Stimulated activated naive CD4-positive, alpha-beta T cell (primary cell): ENCODE data around the gene TBCD.
A peak's percentile ranks its signal among the peaks of the same experiment; 100 is the strongest.

Experiments used
- DNase-seq, 6 experiments: peaks; one replicate each; lab custom pipeline; 2025; lab: John Stamatoyannopoulos, UW

The TBCD gene

DNA sequence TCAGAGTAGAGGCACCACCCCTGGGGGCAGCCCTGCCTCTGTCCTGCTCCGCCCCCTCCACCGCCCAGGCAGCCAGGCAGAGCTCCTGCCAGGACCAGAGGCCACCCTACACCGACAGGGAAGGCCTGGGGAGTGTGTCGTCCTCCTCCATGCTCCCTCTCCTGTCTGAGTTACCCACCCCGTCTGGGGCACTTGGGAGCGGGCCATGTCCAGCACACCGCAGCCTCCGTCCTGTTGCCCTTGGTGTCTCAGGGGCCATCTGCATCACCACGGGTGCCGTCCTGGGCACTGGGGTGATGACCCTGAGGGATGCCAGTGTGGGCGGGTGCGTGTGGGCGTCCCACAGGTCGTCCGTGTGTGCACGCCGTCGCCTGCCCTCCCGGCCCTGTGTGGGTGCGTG, 153.3 kb downstream of the TBCD start:
- DNase-seq: no peak

DNA sequence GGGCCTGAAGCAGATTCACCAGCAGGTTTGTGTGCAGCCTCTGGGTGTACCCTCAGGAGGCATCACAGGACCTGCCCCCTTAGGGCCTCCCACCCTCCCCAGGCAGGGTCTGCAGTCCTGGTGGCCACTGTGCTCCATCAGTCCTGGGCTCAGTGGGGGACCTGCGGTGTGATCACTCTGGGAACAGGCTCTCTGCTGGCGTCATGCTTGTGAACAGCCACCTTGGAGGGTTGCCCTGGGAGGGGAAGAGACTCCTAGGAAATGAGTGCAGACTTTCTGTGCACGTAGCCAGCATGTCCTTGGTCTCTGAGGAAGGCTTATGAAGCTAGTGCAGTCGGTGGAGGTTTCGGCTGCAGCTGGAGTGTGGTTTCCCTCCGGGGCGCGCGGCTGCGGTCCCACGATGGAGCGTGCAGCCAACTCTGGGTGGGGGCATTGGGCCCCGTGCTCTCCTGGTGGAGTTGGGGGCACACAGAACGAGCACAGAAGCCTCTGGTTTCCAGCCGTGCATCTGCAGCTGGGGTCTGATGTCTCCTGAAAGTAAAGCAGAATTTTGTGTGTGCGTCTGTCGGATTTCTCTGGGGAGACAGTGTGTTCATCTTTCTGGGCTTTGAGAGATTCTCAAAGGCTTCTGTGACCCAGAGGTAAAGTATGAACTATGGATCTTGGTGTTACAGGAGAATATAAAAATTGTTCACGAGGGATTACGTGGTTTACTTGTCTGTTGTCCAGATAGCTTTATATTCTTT, 156.1 kb downstream of the TBCD start:
- no peak for DNase-seq

DNA sequence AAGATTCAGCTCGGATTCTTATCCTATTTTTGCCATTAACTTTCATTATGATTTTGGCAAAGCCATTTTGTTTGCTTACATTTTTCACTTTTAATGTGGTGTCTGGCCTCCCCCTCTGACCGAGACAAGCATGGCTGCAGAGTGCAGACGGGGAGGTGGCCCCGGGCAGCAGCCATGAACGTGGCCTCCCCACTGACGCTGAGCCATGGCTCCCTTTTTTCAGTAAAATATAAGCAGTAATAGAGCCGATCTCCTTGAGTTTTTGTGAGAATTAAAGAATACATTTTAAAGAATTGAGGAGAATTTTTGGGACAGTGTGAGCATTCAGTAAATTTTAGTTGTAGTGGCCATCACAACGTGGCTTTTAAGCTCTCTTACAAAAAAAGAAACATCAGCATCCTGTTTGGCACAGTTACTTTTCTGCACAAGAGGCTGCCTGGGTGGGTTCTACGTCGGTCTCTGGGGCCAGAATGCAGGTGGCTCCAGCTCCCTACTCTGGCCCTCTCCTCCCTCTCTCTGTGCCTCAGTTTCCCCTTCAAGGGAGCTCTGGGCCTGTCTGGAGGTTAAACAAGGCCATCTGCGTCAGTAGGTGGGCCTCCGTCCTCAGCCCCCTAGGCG, 156.8 kb downstream of the TBCD start:
- no peak for DNase-seq

DNA sequence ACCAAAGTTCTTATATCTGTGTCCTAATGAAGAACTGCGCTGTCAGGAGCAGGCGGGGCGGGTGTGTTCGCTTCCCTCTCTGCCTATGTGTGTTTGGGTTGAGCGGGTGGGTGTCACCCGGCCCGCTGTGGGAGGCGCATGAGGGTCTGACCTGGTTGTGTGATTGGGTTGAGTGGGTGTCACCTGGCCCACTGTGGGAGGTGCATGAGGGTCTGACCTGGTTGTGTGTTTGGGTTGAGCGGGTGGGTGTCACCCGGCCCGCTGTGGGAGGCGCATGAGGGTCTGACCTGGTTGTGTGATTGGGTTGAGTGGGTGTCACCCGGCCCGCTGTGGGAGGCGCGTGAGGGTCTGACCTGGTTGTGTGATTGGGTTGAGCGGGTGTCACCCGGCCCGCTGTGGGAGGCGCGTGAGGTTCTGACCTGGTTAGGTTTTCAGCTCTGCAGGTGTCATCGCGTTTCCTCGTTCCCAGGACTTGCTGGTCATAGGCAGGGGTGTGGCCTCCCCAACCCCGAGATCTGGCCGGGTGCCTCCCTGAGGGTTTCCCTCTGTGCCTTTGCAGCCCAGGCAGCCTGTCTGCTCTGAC, 157.5 kb downstream of the TBCD start:
- peak; percentile 20 to 67 (median 31) for DNase-seq

DNA sequence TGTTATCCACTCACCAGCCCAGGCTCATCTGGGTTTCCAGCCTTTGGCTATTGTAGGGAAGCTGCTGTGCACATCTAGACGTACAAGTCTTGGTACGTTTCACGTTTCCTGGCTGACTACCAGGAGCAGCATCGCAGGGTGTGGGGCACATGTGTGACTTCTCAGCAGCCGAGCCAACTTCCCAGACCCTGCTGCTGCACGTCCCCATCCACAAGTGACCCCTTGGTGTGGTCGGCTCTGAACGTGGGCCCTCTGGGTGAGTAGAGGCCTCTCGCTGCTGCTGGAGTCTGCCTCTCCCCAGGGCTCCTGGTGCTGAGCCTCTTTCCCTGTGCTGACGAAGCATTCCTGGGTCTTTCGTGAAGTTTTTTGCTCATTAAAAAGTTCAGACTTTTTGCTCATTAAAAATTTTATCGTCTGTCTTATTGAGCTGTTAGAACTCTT, 158.2 kb downstream of the TBCD start:
- no peak for DNase-seq

DNA sequence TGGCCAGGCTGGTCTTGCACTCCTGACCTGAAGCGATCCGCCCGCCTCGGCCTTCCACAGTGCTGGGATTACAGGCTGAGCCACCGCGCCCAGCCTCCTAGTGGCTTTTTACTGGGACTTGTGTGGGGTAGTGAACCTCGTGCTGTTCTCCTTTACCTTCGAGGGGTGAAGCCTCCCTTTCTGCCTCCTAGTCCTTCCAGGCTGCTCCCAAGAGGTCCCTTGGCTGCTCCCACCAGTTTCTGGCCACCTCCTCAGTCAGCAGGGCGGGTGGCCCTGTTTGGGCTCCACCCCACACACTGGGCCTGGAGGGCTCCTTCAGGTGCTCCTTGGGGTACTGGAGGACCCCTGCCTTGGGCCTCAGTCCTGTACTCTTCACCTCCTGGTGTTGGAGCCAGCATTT, 158.9 kb downstream of the TBCD start:
- no peak for DNase-seq

DNA sequence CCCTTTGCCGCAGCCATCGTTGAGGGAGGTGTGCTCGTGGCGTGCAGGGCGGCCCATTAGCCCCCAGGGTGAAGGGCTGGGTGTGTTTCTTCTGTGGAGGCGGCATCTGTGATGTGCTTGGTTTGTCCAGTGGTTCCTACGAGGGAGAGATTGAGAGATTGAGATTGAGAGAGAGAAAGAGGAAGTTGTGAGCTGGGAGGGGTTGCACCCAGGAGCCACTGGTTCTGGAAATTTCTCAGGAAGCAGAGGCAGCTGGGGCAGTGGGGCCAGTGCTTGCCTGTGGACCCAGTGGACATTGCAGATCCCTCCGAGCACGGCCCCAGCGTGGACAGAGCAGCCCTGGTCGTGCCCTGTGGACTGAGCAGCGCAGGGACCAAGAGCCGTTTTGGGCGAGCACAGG, 160.0 kb downstream of the TBCD start:
- DNase-seq: no peak

DNA sequence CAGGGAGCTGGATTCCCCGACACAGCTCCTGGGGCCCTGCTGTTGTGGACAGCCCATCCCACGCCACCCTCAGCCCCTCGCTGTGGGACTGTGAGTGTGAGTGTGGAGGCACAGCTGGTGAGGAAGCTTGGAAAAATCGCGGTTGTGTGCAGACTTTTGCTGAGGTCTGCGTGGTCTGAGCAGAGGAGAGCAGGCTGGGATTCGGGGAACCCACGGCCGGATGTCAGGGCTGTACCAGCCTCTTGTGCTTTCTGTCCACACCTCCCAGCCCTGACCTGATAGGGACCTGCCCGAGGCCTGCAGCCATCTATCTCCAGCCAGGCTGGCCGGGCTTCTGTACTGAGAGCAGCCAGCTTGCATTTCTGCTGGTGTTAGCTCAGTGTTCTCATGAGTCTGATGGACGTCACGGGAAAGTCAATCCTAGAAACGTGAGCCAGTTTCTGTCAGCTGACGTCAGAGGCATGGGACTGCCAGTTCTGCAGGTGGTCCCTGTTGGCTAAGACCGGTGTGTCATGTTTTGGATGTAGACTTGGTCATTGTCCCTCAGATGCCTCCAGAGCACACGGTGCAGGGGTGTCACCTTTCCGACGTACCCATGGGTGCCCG, 160.7 kb downstream of the TBCD start:
- no peak for DNase-seq

DNA sequence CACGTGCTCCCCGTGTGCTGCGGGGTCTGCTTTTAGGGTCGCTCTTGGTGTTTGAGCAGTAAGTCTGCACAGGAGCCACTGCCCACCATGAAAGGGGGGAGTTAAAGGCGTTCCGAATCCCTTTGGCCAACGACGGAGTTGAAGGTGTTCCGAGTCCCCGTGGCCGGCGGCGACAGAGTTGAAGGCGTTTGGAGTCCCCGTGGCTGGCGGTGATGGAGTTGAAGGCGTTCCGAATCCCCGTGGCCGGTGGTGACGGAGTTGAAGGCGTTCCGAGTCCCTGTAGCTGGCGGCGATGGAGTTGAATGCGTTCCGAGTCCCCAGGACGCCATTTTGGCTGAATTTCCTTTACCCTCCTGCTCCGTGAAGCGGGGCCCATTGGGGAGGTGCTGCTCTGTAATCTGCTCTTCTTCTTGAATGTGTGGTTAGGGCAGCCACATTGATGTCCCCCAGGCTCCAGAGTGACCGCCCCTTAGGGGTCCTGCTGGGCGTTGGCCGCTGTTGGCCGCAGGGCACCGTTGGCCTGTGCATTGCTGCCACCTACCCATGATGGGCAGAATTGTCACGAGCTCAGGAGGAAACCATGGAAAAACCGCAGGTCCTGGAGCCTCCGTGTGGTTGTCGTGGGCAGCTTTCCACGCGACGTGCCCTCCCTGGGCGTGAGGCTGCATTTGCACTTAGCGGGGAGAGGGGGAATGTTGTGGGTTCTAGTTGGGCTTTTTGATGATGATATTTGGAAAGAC, 161.6 kb downstream of the TBCD start:
- DNase-seq: no peak

DNA sequence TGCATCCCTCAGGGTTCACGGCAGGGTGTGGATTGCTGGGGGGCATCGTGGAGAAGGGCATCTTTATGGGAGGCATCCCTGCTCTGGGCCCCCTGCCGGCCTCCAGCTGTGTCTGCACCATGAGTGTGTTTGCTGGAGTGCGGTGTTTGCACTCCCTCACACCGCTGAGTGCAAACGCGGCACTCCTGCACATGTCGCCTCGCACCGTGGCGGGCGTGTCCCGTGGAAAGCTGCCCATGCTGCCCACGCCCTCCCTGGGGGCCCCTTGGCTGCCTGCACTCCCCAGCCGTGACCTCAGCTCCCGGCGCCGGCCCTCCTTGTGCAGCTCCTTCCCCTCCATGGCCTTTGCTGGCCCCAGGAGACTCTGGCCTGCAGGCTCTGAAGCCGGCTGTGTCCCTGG, 162.5 kb downstream of the TBCD start:
- no peak for DNase-seq

DNA sequence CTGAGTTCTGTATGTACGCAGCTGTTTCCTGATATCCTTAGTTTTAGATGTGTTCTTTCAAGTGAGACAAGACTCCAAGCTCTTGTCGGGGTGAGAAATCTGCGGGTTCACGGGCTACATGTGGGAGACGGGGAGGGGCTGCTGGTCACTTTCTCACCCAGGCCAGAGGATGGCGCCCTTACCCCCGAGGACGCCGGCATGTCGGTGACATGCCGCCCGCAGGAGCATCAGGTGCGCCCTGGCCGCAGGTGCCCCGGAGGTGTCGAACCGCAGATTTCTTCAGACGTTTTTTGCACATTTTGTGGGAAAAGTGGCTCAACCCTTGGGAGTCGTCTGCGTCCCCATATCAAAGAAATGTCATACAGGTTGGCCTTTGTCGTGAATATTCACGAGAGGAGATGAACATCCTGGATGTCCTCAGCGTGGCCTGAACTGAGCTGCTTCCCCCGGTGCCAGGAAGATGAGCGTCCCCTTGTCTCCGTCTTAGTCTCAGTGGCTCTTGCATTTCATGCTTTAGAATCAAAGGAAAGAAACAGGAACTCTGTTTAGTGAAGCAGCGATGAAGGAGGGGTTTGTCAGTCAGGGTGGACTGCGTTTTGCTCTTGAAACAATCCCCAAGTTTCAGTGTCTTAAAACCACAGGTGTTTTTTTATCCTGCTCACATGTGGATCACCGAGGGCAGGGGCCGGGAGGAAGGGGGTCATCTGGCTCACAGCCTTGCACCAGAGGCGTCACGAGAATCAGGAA, 163.3 kb downstream of the TBCD start:
- DNase-seq: no peak

DNA sequence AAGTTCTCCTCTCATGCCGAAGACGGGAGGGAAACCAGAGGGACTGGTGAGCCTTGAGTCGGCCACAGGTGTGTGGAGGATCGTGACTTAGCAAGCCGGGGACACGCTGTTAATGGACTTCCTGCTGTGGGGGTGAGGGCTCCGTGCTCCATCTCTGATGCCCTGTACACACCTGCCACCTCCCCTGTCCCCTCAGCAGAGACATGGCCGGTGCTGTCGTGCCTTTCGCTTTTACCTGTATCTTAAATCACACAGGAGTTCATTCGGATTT, 163.8 kb downstream of the TBCD start:
- no peak for DNase-seq

DNA sequence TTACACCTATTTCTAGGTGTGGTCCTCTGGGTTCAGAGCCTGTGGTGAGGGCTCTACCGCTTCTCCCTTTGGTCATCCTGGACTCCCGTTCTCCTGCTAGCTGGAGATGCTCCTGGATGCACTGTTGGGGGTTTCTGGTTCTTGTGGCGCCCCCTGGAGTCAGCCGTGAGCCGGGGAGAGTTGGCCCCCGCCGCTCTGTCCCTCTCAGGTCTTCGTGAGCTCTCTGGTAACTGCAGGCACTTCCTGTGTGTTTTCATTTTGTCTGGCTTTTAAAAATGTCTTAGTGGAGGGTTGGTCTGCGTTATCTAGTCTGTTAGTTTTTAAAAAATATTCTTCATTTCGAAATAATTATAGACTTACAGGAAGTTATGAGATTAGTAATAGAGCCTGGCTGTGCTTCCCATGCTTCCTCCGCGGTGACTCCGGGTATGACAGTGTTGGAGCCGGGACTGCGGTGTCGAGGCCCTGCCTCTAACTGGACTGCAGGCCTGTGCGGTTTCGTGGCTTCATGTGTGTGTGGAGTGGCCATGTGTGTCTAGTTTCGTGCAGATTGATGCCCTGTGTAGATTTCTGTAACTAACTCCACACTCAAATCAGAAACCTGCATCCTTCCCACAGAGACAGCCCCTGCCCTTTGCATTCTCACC, 166.0 kb downstream of the TBCD start:
- peak in 5 of 6 experiments; percentile 2 to 17 (median 5) for DNase-seq

DNA sequence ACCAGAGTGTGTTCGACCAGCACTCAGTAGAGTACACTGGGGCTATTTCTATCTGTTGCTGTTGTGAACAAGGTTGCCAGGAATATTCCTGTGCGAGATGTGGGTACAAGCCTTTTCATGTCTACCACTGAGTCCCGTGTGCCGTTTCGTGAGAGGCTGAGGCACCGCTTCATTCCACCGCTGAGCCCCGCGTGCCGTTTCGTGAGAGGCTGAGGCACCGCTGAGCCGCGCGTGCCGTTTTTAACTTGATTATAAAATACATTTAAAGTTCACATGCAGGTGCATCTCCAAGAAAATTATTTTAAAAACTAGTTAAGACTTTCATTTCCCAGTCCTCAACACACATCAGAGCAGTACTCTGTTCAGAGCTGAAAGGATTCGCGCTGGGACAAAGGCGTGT, 166.6 kb downstream of the TBCD start:
- no peak for DNase-seq

DNA sequence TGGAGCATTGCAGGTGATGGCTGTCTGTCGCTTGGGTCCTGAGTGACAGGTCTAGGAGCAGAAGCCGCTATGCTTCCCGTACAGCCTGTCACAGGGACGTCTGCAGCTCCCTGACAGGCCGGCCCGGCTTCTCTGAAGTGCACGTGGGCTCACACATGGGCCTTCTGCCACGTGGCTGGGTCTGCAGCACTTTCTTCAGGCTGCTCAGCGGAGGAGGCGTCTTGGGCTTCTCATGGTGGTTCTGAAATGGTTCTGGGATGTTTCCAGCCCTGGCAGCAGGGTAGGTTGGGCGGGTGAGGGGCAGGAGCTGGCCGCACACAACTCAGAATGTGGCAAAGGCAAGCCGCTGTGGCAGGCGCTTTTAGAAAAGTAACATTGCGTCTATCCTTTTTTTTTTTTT, 168.3 kb downstream of the TBCD start:
- no peak for DNase-seq

DNA sequence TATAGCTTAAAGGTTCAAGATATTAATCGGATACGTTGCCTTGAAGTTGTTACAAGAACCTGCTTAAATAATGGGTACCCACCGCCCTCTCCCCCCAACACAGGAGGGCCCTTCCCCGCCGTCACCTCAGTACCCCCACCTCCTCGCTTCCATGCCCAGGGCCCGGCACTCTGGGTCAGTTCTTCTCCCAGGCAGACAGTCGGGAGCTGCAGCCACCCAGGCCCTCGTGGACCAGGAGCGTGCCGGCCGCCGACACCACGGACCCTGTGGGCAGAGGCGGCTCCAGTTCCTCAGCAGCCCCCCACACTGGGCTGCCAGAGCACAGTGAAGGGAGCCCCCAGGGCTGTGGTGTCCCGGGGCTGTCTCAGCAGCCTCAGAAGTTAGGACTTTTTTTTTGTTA, 168.8 kb downstream of the TBCD start:
- DNase-seq: no peak

DNA sequence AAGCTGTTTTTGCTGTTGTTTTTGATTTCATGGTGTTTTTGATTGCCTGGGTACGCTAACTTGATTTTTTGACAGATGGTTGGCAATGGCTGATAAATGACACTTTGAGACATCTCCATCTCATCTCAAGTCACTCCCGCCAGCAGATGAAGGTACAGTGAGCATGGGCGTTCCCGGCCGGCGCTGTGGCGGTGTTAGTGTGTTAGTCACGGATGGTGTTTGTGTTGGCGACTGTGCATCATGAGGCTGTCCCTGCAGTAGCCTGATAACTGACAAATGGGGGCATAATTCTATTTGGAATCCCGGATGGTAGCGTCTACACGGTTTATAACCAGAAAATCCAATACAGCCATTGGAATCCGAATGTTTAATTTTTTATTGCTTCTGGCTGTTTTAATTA, 169.6 kb downstream of the TBCD start:
- no peak for DNase-seq

DNA sequence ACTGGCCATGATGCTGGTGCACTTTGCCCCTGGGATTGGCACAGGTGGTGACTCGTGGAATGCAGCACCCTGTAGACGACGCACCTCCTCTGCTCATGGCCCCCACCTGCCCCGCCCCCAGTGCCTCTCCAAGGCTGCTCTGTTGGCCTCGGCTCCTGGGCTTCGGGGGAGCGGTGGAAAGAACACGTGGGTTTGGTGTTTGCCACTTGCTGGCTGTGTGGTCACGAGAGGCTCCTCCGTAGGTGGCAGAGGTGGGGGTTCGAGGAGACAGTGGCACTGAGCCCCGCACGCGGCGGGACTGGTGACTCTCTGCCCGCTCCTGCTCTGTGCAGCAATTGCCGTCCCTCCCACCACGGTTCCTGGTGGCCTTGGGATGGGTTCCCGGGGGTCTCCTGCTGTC, 170.8 kb downstream of the TBCD start:
- no peak for DNase-seq

DNA sequence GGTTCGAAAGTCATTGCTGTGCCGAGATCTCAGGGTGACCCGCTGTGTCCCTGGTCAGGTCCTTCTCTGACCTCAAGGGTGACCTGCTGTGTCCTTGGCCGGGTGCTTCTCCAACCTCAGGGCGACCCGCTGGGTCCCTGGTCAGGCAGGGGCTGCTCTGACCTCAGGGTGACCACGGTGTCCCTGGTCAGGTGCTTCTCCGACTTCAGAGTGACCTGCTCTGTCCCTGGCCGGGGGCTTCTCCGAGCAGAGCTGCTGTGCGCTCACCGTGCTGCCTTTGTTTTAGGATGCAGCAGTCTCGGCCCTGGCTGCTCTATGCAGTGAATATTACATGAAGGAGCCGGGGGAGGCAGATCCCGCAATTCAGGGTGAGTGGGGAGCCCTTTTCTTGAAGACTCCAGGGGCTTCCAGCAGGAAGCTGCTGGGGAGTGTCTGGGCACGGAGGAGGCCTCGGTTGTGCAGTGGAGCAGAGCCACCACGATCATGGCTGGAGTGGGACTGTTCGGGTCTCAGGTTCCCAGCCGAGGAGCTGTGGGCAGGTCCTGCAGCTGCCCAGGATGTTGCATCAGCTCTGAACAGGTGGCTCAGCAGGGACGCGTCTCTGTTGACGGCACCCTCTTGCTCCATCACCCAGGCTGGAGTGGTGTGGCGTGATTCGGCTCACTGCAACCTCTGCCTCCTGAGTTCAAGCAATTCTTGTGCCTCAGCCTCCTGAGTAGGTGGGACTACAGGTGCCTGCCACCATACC, 171.7 kb downstream of the TBCD start:
- DNase-seq: no peak

DNA sequence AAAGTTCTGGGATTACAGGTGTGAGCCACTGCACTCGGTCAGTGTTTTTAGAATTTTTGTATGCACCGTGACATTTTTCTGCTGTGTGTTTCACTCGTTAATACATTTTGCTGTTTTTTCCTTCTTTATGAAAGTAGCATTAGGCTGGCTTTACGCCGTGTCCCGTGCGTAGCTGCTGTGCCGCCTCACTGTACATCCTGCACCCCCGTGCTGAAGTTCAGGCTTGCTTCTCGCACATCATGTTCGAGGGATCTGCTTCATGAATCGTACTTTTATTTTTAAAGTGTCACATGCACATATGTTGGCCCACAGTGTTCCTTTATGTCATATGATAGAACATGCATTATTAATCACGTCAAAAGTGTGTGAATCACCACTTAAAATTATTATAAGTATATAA, 172.3 kb downstream of the TBCD start:
- no peak for DNase-seq

DNA sequence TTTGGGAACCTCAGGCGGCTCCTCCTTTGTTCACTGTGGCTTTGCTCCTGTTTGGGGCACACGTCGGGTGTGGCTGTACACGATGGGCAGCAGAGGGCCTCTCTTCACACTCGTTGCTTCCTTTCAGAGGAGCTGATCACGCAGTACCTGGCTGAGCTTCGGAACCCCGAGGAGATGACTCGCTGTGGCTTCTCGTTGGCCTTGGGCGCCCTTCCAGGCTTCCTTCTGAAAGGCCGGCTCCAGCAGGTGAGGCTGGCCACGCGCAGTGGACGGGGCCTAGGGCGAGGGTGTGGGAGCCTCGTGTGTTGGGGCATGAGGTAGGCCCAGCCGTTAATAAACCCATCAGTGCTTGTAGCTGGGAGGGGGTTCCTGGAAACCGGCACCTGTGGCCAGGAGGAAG, 172.9 kb downstream of the TBCD start:
- DNase-seq: no peak
